Measurements from ENCODE around the gene PSTPIP2.

DNA sequence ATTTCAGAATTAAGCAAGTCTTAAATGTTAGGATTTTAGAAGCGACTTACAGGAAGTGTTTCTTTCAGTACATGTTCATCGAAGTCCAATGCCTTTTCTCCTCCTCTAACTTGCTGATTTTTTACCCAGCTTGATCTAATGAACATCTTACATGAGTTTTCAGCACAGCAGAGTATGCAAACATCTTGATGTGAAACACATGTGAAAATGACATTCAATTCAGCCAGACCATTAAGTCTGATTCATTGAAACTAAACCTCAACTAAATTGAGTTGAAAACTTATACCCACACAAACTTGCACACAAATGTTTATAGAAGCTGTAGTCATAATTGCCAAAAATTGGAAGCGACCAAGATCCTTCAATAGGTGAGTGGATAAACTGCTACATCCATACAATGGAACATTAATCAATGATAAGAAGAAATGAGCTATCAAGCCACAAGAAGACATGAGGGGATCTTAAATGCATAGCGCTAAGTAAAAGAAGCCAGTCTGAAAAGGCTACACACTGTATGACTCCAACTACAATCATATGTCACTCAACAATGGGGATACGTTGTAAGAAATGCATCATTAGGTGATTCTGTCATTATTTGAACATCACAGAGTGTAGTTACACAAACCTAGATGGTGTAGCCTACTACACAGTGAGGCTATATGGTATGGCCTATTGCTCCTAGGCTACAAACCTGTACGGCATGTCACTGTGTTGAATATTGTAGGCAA, 18.5 kb downstream of the PSTPIP2 start:
- TF ChIP-seq, protein P1, sequence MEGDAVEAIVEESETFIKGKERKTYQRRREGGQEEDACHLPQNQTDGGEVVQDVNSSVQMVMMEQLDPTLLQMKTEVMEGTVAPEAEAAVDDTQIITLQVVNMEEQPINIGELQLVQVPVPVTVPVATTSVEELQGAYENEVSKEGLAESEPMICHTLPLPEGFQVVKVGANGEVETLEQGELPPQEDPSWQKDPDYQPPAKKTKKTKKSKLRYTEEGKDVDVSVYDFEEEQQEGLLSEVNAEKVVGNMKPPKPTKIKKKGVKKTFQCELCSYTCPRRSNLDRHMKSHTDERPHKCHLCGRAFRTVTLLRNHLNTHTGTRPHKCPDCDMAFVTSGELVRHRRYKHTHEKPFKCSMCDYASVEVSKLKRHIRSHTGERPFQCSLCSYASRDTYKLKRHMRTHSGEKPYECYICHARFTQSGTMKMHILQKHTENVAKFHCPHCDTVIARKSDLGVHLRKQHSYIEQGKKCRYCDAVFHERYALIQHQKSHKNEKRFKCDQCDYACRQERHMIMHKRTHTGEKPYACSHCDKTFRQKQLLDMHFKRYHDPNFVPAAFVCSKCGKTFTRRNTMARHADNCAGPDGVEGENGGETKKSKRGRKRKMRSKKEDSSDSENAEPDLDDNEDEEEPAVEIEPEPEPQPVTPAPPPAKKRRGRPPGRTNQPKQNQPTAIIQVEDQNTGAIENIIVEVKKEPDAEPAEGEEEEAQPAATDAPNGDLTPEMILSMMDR (IDR thresholded peaks at IDR 0.05) = no peak
- TF ChIP-seq POLR2A (IDR thresholded peaks at IDR 0.05) = no peak
